ENCODE data around the gene MYCBP2. TPM values are rescaled to one million over a fixed set of nuclear protein-coding genes. Genes with fewer than 3 reads are reported as not detected.

MYCBP2 gene
- total RNA-seq, 1 experiment from 2014 or later, result 53.3 TPM

- ChIA-PET POLR2A (ENCODE audit: unreplicated experiment) (no interaction called here), CTCF (no interaction called here)
- TF ChIP-seq EZH2 (IDR thresholded peaks at IDR 0.05; ENCODE audit: low read length, unreplicated experiment) (no peak), EZH2phosphoT487 (IDR thresholded peaks at IDR 0.05; ENCODE audit: borderline replicate concordance, low read length) (no peak)
- TF ChIP-seq, protein P1, sequence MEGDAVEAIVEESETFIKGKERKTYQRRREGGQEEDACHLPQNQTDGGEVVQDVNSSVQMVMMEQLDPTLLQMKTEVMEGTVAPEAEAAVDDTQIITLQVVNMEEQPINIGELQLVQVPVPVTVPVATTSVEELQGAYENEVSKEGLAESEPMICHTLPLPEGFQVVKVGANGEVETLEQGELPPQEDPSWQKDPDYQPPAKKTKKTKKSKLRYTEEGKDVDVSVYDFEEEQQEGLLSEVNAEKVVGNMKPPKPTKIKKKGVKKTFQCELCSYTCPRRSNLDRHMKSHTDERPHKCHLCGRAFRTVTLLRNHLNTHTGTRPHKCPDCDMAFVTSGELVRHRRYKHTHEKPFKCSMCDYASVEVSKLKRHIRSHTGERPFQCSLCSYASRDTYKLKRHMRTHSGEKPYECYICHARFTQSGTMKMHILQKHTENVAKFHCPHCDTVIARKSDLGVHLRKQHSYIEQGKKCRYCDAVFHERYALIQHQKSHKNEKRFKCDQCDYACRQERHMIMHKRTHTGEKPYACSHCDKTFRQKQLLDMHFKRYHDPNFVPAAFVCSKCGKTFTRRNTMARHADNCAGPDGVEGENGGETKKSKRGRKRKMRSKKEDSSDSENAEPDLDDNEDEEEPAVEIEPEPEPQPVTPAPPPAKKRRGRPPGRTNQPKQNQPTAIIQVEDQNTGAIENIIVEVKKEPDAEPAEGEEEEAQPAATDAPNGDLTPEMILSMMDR (conservative IDR thresholded peaks at IDR 0.05; ENCODE audit: low read depth, low read length), result no peak
- ATAC-seq (no peak), DNase-seq (no peak)
- no TSS peak for BruUV-seq (replicated peaks)
- Histone ChIP-seq H3K4me1 (ENCODE audit: insufficient read depth, low read length) (peaks cover 8% of the 10 kb centered on the region), H3K9me2 (replicated peaks; ENCODE audit: low read length) (no peaks in the 10 kb centered on the region), H3K9ac (ENCODE audit: low read length) (no peak overlapping the region), H3K36me3 (ENCODE audit: low read depth, low read length) (no peaks in the 10 kb centered on the region), H2AFZ (ENCODE audit: low read length) (no peak overlapping the region), H3K4me2 (ENCODE audit: low read length) (no peak overlapping the region), H3K79me2 (ENCODE audit: low read length) (no peaks in the 10 kb centered on the region), H3K27me3 (ENCODE audit: low read length) (no peaks in the 10 kb centered on the region), H3K9me3 (ENCODE audit: low read length) (no peaks in the 10 kb centered on the region), H3K27ac (ENCODE audit: low read length) (no peak overlapping the region), H4K20me1 (ENCODE audit: low read length) (no peaks in the 10 kb centered on the region), H3K4me3 (ENCODE audit: low read length) (no peak overlapping the region), H3F3A (ENCODE audit: low read length, unreplicated experiment) (no peaks in the 10 kb centered on the region)
- intact Hi-C loops (cut with micrococcal nuclease), result no loop called here
These were observed 12.1 kb upstream of the MYCBP2 start for GRCh38 chr13:77338961-77339401.

DNA sequence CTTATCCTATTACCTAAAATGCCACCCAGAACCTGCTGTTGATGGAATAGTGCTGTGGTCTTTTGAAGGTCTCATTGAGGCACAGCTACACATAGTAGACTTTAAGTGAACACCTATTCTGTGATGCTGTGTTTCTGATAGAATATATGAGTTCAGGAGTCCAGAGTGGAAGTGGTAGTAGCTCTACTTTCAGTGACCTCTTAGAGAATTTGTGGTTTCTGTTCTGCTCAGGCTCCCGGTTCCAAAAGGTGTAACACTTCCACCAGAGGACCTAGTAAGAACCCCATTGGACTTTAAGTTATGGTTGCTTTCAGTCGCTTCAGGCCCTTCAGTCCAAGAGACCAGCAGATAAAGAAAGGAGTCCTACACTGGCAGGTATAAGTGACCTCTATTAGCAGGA is 11.4 kb upstream of the MYCBP2 start:
- Histone ChIP-seq H3K4me2 (ENCODE audit: low read length) (no peak overlapping the region), H3K27ac (ENCODE audit: low read length) (no peak overlapping the region), H3K9me3 (ENCODE audit: low read length) (no peaks in the 10 kb centered on the region), H3K27me3 (ENCODE audit: low read length) (no peaks in the 10 kb centered on the region), H3K4me3 (ENCODE audit: low read length) (no peak overlapping the region), H3K79me2 (ENCODE audit: low read length) (no peaks in the 10 kb centered on the region), H2AFZ (ENCODE audit: low read length) (no peak overlapping the region), H4K20me1 (ENCODE audit: low read length) (no peaks in the 10 kb centered on the region), H3K9me2 (replicated peaks; ENCODE audit: low read length) (no peaks in the 10 kb centered on the region), H3F3A (ENCODE audit: low read length, unreplicated experiment) (no peaks in the 10 kb centered on the region), H3K36me3 (ENCODE audit: low read depth, low read length) (no peaks in the 10 kb centered on the region), H3K4me1 (ENCODE audit: insufficient read depth, low read length) (peaks cover 3% of the 10 kb centered on the region; the same call in 1 of the 2 replicates), H3K9ac (ENCODE audit: low read length) (no peak overlapping the region)
- no peak for DNase-seq
- intact Hi-C loops (cut with micrococcal nuclease), result no loop called here
- CTCF ChIA-PET, result no interaction called here
- TF ChIP-seq EZH2 (IDR thresholded peaks at IDR 0.05; ENCODE audit: low read length, unreplicated experiment), result no peak
- BruUV-seq (replicated peaks), result no TSS peak
- ATAC-seq, result no peak
- POLR2A ChIA-PET (ENCODE audit: unreplicated experiment), result no interaction called here

DNA sequence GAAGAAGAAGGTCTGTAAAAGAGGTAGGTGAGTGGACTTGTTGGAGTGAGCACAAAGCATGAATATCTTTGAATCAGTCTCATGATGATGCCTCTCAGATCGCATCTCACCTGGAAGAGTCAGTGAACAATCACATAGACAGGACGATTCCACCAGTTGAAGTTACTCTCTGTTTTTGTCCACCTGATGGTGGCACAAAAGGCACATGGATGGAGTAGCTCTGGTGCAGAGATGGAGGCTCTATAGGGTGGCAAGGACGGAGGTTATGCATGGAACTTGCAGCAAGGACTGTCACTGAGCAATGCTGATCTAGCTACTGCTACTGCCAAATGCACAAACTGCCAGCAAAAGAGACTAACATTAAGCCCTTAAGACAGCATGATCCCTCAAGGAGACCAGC is 10.3 kb upstream of the MYCBP2 start:
- intact Hi-C loops (cut with micrococcal nuclease), result no loop called here
- Histone ChIP-seq H3K9ac (ENCODE audit: low read length) (no peak overlapping the region), H3K4me3 (ENCODE audit: low read length) (no peak overlapping the region), H3K27me3 (ENCODE audit: low read length) (no peaks in the 10 kb centered on the region), H3K4me2 (ENCODE audit: low read length) (no peak overlapping the region), H2AFZ (ENCODE audit: low read length) (no peak overlapping the region), H3K27ac (ENCODE audit: low read length) (no peak overlapping the region), H3K9me3 (ENCODE audit: low read length) (no peaks in the 10 kb centered on the region), H3K9me2 (replicated peaks; ENCODE audit: low read length) (no peaks in the 10 kb centered on the region), H3K79me2 (ENCODE audit: low read length) (no peaks in the 10 kb centered on the region), H3K36me3 (ENCODE audit: low read depth, low read length) (no peaks in the 10 kb centered on the region), H3K4me1 (ENCODE audit: insufficient read depth, low read length) (no peaks in the 10 kb centered on the region), H4K20me1 (ENCODE audit: low read length) (no peaks in the 10 kb centered on the region), H3F3A (ENCODE audit: low read length, unreplicated experiment) (no peaks in the 10 kb centered on the region)
- BruUV-seq (replicated peaks), result no TSS peak
- ATAC-seq, result peak; percentile 27; the same call in 1 of the 2 replicates
- TF ChIP-seq, protein P1 (conservative IDR thresholded peaks at IDR 0.05; ENCODE audit: low read depth, low read length), result no peak
- no peak for TF ChIP-seq EZH2phosphoT487 (IDR thresholded peaks at IDR 0.05; ENCODE audit: borderline replicate concordance, low read length)
- no peak for TF ChIP-seq EZH2 (IDR thresholded peaks at IDR 0.05; ENCODE audit: low read length, unreplicated experiment)
- ChIA-PET POLR2A (ENCODE audit: unreplicated experiment) (no interaction called here), CTCF (no interaction called here)
- DNase-seq, result no peak
